DMS 273 (cell line): ENCODE results near the gene USP3.
"Not testable (repeated sequence)": the region's sequence is repeated elsewhere in the genome, so short reads cannot be mapped to it uniquely, and the experiment has no call there.

Source experiments
- DNase-seq: peaks from one replicate; lab custom pipeline; 2025; ENCODE audit not compliant: unreplicated experiment; lab: John Stamatoyannopoulos, UW

The USP3 gene

GRCh38 chr15:63604281-63604680 is 99.9 kb downstream of the USP3 start:
- DNase-seq, result no peak

- no peak for DNase-seq
These were observed 100.6 kb downstream of the USP3 start for GRCh38 chr15:63605036-63605435.

GRCh38 chr15:63605816-63606215 is 101.4 kb downstream of the USP3 start:
- DNase-seq, result no peak

GRCh38 chr15:63606308-63606707 is 101.9 kb downstream of the USP3 start:
- no peak for DNase-seq

GRCh38 chr15:63608989-63609388 is 104.6 kb downstream of the USP3 start:
- no peak for DNase-seq

DNA sequence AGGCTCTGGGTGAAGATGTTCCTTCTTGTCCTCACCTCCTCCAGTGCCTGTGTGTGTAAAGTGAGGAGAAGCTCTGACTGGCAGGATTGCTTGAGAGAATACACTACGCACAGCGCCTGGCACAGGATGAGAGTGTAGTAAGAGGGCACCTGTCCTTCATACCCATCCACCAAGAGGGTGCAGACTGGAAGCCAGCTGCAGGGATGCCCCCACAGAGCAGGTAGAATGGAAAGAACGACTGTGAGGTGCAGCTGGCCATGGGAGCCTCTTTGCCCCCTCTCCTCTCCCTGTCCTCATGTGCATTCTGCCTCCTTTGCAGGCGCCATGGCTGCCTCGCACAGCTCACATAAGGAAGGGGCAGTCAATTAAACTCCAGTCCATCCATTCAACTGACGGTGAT is 105.1 kb downstream of the USP3 start:
- DNase-seq, result no peak

DNA sequence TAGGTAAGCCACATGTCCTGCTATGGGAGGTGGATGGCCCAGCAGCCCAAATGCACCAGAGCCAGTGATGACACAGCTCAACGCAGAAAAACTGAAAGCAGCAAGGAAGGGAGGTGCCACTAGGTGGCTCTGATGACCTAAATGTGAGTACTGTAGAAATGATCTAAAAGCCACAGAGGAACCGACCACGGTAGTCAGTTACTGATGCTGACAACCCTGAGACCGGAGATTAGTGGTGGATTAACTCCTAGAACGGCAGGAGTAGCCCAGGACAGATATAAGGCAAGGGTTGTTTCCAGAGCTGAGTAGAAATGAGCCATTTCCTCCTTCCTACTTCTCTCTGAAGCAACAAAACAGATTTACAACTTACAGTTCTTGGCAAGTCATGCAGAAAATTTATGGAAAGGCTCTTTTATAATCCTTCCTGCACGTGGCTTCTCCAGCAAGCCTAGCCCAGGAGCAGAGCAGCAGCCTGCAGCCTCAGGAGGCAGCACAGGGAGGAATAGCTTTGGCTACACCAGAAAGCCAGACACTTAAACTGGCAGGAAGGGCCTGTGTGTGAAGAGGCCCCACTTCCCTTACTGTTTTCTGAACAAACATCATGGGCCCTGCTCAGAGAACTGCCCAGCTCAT is 105.9 kb downstream of the USP3 start:
- DNase-seq, result peak; percentile 84

DNA sequence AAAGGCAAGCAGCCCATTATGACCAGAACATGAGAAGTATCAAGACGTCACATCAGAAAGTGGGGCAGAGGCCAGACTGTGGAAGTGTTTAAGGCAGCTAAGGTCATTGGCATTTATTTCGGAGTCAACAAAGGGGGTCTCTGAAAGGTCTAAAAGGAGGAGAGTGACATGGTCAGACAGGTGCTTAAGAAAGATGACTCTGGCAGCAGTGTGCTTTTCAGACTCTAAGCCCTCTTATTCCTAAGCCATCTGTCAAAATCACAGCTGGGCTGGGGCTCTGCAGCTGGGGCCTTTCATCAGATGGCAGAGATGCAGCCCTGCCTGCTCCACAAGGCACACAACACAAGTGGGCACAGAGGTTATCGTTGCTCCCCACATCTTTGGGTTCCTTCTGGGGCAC is 106.8 kb downstream of the USP3 start:
- peak; percentile 73 for DNase-seq

DNA sequence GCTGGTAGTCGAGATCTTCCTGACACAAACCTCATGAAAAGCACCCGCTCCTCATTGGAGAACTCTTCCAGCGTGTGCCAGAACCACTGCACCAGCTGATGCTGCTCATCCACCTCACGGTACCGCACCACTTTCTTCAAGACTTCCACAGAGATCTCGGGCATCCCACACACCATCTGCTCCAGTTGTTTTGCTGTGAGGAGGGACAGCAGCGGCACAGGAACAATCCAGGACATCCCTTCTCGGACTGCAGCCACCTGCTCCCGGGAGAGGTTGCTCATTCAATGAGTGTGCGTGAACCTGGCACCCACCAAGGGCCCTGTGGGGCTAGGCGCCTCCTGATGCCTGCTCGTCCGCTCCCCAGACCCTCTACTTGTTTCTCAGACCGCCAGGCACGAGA is 107.9 kb downstream of the USP3 start:
- no peak for DNase-seq

DNA sequence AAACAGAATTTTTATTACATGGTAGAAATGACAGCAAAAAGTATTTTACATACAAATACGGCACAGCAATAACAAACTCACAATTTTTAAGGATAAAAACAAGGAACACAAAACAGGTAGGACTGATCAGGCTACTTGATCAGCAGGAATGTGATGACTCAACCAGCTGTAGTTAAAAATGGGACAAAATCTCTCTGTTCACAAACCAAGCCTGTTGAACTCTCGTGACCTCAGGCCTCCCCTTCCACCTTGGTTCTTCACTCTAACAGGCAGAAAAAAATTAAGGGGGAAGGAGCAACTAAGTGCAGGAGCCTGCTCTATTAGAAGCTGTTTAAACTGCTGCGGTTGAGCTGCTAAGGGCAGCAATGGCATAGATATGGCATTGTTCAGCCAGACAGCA is 111.5 kb downstream of the USP3 start:
- DNase-seq, result no peak

DNA sequence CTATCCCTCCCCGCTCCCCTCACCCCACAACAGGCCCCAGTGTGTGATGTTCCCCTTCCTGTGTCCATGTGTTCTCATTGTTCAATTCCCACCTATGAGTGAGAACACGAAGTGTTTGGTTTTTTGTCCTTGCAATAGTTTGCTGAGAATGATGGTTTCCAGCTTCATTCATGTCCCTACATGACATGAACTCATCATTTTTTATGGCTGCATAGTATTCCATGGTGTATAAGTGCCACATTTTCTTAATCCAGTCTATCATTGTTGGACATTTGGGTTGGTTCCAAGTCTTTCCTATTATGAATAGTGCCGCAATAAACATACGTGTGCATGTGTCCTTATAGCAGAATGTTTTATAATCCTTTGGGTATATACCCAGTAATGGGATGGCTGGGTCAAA is 112.8 kb downstream of the USP3 start:
- not testable (repeated sequence) for DNase-seq

DNA sequence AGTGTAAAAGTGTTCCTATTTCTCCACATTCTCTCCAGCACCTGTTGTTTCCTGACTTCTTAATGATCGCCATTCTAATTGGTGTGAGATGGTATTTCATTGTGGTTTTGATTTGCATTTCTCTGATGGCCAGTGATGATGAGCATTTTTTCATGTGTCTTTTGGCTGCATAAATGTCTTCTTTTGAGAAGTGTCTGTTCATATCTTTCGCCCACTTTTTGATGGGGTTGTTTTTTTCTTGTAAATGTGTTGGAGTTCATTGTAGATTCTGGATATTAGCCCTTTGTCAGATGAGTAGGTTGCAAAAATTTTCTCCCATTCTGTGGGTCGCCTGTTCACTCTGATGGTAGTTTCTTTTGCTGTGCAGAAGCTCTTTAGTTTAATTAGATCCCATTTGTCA is 113.2 kb downstream of the USP3 start:
- DNase-seq, result not testable (repeated sequence)

- DNase-seq, result not testable (repeated sequence)
These were observed 116.4 kb downstream of the USP3 start for GRCh38 chr15:63620760-63621159.

GRCh38 chr15:63623232-63623969 is 119.0 kb downstream of the USP3 start:
- DNase-seq, result no peak

DNA sequence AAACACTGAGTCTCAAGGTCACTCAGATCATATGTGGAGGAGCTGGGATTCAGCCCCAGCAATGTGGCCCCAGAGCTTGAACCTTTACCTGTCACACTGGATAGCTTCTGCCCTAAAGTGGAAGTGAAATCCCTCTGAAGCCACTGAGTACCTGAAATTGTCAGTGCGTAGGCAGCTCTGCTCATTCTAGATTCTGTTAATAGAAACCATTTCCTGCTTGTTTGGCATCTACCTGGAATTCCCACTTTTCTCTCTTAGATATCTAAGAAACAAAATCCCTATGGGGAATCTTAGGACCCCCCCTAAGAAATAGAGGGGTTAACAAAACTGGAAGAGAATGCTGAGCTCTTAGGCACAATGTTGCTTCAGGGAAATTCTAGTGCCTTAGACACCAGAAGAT is 122.6 kb downstream of the USP3 start:
- DNase-seq, result no peak

DNA sequence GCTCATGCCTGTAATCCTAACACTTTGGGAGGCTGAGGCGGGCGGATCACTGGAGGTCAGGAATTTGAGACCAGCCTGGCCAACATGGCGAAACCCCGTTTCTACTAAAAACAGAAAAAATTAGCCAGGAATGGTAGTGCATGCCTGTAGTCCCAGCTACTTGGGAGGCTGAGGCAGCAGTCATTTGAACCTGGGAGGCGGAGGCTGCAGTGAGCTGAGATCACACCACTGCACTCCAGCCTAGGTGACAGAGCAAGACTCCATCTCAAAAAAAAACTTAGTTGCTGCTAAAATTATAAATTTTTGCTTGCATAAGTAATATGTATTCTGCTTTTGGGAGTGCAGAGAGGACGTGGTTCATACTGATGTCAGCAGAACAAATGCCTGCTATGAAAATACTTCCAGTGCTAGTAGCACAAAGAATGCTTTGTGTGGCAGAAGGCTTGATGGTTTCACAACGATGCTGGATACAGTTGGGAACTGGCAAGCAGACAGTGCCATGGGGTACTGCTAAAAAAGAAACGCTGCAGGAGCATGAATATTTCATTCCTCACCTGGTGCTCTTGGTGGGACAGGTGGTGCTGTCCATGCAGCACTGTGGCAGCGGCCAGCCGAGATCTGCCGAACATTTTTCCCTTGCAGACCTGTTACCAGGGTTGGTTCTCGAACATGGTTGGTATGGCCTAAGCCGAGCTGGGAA is 123.9 kb downstream of the USP3 start:
- DNase-seq, result no peak

DNA sequence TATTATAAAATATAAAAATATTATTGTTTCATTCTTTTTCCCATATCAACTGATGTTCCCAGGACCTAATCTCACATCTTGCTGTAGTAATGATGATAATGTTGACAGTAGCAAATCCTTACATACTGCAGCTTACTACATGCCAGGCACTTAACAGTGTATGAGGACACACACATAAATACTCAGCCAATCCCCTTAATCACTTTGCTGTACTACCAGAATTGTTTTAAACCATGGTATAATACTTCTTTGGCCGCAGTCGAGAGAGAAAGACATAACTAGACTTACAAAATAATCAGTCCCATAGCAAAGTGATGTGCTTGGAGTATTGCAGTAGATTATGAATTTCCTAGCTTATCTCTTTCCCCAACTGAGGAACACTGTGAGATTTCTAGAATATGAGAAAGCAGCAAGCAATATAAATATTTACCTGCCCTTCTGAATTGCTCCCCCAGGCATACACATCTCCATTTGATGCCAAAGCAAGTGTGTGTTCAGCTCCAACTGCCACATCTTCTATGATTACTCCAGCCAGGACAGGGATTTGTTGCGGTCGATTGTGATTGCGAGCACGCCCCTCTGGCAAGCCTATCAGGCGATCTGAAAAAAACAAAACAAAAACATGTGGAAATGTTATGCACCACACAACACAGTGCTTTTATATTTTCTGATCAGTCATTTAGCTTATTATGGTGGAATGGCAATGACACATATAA is 125.8 kb downstream of the USP3 start:
- no peak for DNase-seq

DNA sequence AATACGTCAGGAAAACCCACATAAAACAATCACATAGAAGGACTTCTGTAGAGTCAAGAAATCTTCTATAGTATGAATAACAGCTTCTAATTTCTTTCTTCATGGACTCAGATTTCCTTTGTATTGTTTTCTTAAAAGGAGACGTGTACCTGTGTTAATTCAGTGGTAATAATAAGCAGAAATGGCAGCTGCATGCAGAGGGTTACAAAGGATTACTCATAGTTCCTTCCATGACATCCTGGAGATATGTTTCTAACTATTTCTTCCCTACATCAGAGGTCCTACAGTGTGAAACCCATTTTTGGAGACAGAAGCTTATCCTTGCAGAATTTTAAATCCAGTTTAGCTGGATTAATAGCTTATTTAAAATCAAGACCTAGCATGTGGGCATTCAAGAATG is 128.9 kb downstream of the USP3 start:
- DNase-seq, result no peak

DNA sequence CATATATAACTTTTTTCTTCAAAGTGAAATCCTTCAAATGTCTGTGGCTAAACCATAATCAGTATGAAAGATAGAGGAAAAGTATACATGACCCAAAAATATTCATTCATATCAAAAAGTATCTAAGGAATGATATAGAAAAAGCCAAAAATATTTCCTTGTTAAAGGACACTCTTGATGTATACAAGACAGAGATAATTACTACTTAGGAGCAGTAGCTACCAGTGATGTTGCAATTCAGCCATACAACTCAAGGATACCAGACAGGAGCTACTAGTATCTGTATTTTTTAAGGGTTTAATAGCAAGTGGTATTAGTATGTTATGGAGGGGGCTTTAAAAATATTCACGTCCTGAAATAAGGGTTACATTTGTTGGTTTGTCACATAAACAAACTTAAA is 129.8 kb downstream of the USP3 start:
- DNase-seq, result no peak

DNA sequence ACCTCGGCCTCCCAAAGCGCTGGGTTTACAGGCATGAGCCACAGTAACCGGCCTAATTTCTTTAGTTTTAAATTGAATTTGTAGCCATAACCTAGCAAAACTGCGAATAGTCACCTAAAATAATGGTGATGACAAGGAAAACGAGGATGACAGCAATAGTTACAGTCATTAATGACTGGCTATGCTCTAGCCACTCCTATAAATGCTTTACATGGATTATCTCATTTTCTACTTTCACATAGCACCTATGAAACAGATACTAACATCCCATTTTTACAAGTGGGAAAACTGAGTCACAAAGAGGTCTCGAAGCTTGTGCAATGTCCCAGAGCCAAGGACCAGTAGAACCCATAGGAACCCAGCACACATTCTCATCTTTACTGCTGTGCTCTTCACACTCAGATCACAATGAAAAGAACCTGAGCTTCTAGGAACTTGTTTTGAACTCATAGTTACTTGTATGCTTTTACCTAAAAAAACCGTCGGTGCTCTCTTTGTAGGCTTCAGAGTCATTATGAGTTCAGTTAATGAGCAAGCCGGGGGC is 132.2 kb downstream of the USP3 start:
- no peak for DNase-seq

- no peak for DNase-seq
These were observed 134.4 kb downstream of the USP3 start for GRCh38 chr15:63638839-63639238.
